Sigmoid colon (tissue), 7 donors: ENCODE results near the gene TRIM77. TPM values are rescaled to one million over a fixed set of nuclear protein-coding genes. Genes with fewer than 3 reads are reported as not detected.
"Not testable (repeated sequence)": the region's sequence is repeated elsewhere in the genome, so short reads cannot be mapped to it uniquely, and the experiment has no call there.

Experiments
- DNase-seq: peaks from one replicate; pipeline ENCODE4 v3.0.0-alpha.2; 2019
- H3K27ac ChIP-seq, 4 donors: fragments of 200-600 bp; sonication (generic); one replicate each; pipeline ENCODE4 v1.5.1; 2016 to 2019; ENCODE audit warnings: mild to moderate bottlenecking in 1 of 4
- H3K27me3 ChIP-seq, 3 donors: fragments of 200-600 bp; sonication (generic); one replicate each; pipeline ENCODE4 v1.5.1; 2019; ENCODE audit warnings: mild to moderate bottlenecking in 1 of 3
- H3K36me3 ChIP-seq, 4 donors: fragments of 200-600 bp; sonication (generic); one replicate each; pipeline ENCODE4 v1.5.1; 2016 to 2019
- H3K4me1 ChIP-seq, 4 donors: fragments of 200-600 bp; sonication (generic); one replicate each; pipeline ENCODE4 v1.5.1; 2017 to 2019
- H3K4me3 ChIP-seq, 4 donors: fragments of 200-600 bp; sonication (generic); one replicate each; pipeline ENCODE4 v1.5.1; 2017 to 2019; ENCODE audit warnings: mild to moderate bottlenecking in 2 of 4, moderate library complexity in 1 of 4
- H3K9me3 ChIP-seq, 4 donors: fragments of 200-600 bp in 3 of 4; sonication (generic) in 3 of 4; one replicate each; pipeline versions ENCODE4 v1.5.1 to v1.6.1; 2013 to 2019
- CTCF ChIP-seq, 4 experiments: fragments of 450-650 bp in 3 of 4; fragments of 200-600 bp in 1 of 4; IDR thresholded peaks; one replicate each; pipeline ENCODE4 v1.5.1; 2016 to 2019; ENCODE audit warnings: antibody characterized with exemption in 4 of 4, mild to moderate bottlenecking in 3 of 4, moderate library complexity in 2 of 4
- EP300 ChIP-seq, 4 donors: sonication (generic); formaldehyde crosslinking; IDR thresholded peaks; one replicate each; pipeline ENCODE4 v1.6.1; 2017; ENCODE audit warnings: antibody characterized with exemption in 4 of 4
- POLR2A ChIP-seq, 2 donors: fragments of 450-650 bp; IDR thresholded peaks; one replicate each; pipeline ENCODE4 v1.6.1; 2016; ENCODE audit warnings: antibody characterized with exemption in 2 of 2, mild to moderate bottlenecking in 2 of 2, moderate library complexity in 2 of 2
- POLR2AphosphoS5 ChIP-seq, 4 donors: sonication (generic); formaldehyde crosslinking; IDR thresholded peaks; one replicate each; pipeline ENCODE4 v1.6.1; 2017; ENCODE audit warnings: antibody characterized with exemption in 4 of 4
- WGBS, 2 donors: extraction: QIAGEN DNeasy Blood & Tissue Kit; methylation state at CpG; one replicate each; pipeline ENCODE4 v1.1.7; 2013; 5-methylcytosine and 5-hydroxymethylcytosine counted together
- intact Hi-C: fragments of 100-400 bp; cut with DNase I; formaldehyde crosslinking; loops from one replicate; pipeline ENCODE4 v1.15.1; 2023
- polyA plus RNA-seq, 3 donors: library from polyadenylated mRNA; stranded (reverse); fragments of 200-250 nt; gene quantifications; one replicate each; pipeline ENCODE4 v1.2.3, GENCODE V29; 2013
- small RNA-seq, 3 donors: library from RNA; depleted of rRNA; stranded (forward); fragments of <200 nt; gene quantifications; one replicate each; pipeline ENCODE3, GENCODE V24; 2016
- total RNA-seq, 4 donors: library from RNA; depleted of rRNA; stranded (reverse); fragments of >200 nt; gene quantifications; one replicate each; pipeline ENCODE4 v1.1.0, GENCODE V29; 2016
- donor health status: healthy with polysubstance abuse.
- donor health status: Bipolar disorder and iron deficiency.
- donor health status: healthy.

TRIM77 gene
- total and polyA plus RNA-seq, 7 donors: not detected

GRCh38 chr11:89730215-89730614 lies 20.1 kb downstream of the TRIM77 start:
- WGBS, 2 donors: 92% methylated on average over 23 of the region's 23 CpGs
- H3K36me3 ChIP-seq: not testable (repeated sequence)

GRCh38 chr11:89736566-89736965 lies 26.5 kb downstream of the TRIM77 start:
- intact Hi-C loops: no loop called here
- Histone ChIP-seq H3K27ac (no peak overlapping the region), H3K4me1 (no peaks in the 10 kb centered on the region), H3K36me3 (no peaks in the 10 kb centered on the region), H3K4me3 (no peak overlapping the region), H3K27me3 (no peaks in the 10 kb centered on the region), H3K9me3 (no peaks in the 10 kb centered on the region)
- no peak for DNase-seq
- WGBS, 2 donors: 15 to 48% methylated on average over 1 of the region's 1 CpG
- TF ChIP-seq POLR2A (IDR thresholded peaks at IDR 0.05): no peak
- no peak for TF ChIP-seq EP300 (IDR thresholded peaks at IDR 0.05)
- no peak for TF ChIP-seq POLR2AphosphoS5 (IDR thresholded peaks at IDR 0.05)
- TF ChIP-seq CTCF (IDR thresholded peaks at IDR 0.05): no peak

More at GRCh38 chr11:89730215-89730614, 20.1 kb downstream of the TRIM77 start:
- DNase-seq, H3K27me3 ChIP-seq, H3K4me1 ChIP-seq, H3K9me3 ChIP-seq, H3K4me3 ChIP-seq, H3K27ac ChIP-seq, intact Hi-C loops: not testable (repeated sequence)

GRCh38 chr11:89737116-89737515 lies 27.0 kb downstream of the TRIM77 start:
- no peak overlapping the region for H3K27ac ChIP-seq
- H3K4me1 ChIP-seq: no peaks in the 10 kb centered on the region
- no peaks in the 10 kb centered on the region for H3K36me3 ChIP-seq
- no peaks in the 10 kb centered on the region for H3K9me3 ChIP-seq
- no peak overlapping the region for H3K4me3 ChIP-seq
- intact Hi-C loops: no loop called here
- DNase-seq: no peak
- WGBS, 2 donors: 93 to 95% methylated on average over 3 of the region's 3 CpGs
- TF ChIP-seq POLR2A (IDR thresholded peaks at IDR 0.05) (no peak), CTCF (IDR thresholded peaks at IDR 0.05) (no peak), EP300 (IDR thresholded peaks at IDR 0.05) (no peak), POLR2AphosphoS5 (IDR thresholded peaks at IDR 0.05) (no peak)
- H3K27me3 ChIP-seq: no peaks in the 10 kb centered on the region

GRCh38 chr11:89741406-89741805 lies 31.3 kb downstream of the TRIM77 start:
- H3K27me3 ChIP-seq, H3K27ac ChIP-seq, H3K4me3 ChIP-seq, intact Hi-C loops, DNase-seq, H3K9me3 ChIP-seq, H3K4me1 ChIP-seq, H3K36me3 ChIP-seq: not testable (repeated sequence)
- 85 to 89% methylated on average over 7 of the region's 7 CpGs for WGBS, 2 donors

- 96% methylated on average over 28 of the region's 28 CpGs for WGBS, 2 donors
- intact Hi-C loops, H3K4me3 ChIP-seq, H3K27me3 ChIP-seq, DNase-seq, H3K4me1 ChIP-seq, H3K27ac ChIP-seq, H3K36me3 ChIP-seq, H3K9me3 ChIP-seq: not testable (repeated sequence)
Observed at GRCh38 chr11:89744158-89744557, 34.1 kb downstream of the TRIM77 start.

GRCh38 chr11:89750822-89751221 lies 40.7 kb downstream of the TRIM77 start:
- intact Hi-C loops, H3K27ac ChIP-seq, H3K9me3 ChIP-seq, H3K4me3 ChIP-seq, H3K27me3 ChIP-seq, H3K4me1 ChIP-seq, DNase-seq, H3K36me3 ChIP-seq: not testable (repeated sequence)

Small RNAs within 50 kb of the gene (small RNA-seq; reads per million reads assigned to genes)
- gene AP003122.3: 0 reads per million in 3 donors

Other genes with a start within 250 kb of the TRIM77 start
- 10 to 100 TPM; 10.5 to 36.3 (median 19.6) TPM for gene NOX4, start 218.9 kb upstream of the TRIM77 start, total RNA-seq
- gene NOX4, start 218.9 kb upstream of the TRIM77 start, polyA plus RNA-seq: under 1 TPM in 2 of 3 donors, not detected in 1; under 0.01 to 0.22 TPM
- gene TRIM49, start 98.3 kb downstream of the TRIM77 start, total RNA-seq: not detected
- not detected for gene TRIM49, start 98.3 kb downstream of the TRIM77 start, polyA plus RNA-seq
- gene TRIM64B, start 168.2 kb downstream of the TRIM77 start, total RNA-seq: not detected
- gene TRIM64B, start 168.2 kb downstream of the TRIM77 start, polyA plus RNA-seq: not detected
- not detected for gene TRIM49D1, start 211.9 kb downstream of the TRIM77 start, total RNA-seq
- gene TRIM49D1, start 211.9 kb downstream of the TRIM77 start, polyA plus RNA-seq: not detected
- gene TRIM49D2, start 213.8 kb downstream of the TRIM77 start, total RNA-seq: not detected
- gene TRIM49D2, start 213.8 kb downstream of the TRIM77 start, polyA plus RNA-seq: not detected